ENCODE data around the gene TRNT1.

- TF ChIP-seq CTCF (IDR thresholded peaks at IDR 0.05; ENCODE audit: low read length) (peak; percentile 55), EZH2 (IDR thresholded peaks at IDR 0.05; ENCODE audit: borderline replicate concordance, low read length) (no peak)
These were observed 69.6 kb downstream of the TRNT1 start for GRCh38 chr3:3196148-3196861.

Data from OCI-LY1 (cell line).